ENCODE measurements around the gene HEY2. TPM values are rescaled to one million over a fixed set of nuclear protein-coding genes. Genes with fewer than 3 reads are reported as not detected.
"Not testable (repeated sequence)": the region's sequence is repeated elsewhere in the genome, so short reads cannot be mapped to it uniquely, and the experiment has no call there.

HEY2 gene
- total and polyA plus RNA-seq, 9 donors = 3.0 to 19.9 (median 8.2) TPM

DNA sequence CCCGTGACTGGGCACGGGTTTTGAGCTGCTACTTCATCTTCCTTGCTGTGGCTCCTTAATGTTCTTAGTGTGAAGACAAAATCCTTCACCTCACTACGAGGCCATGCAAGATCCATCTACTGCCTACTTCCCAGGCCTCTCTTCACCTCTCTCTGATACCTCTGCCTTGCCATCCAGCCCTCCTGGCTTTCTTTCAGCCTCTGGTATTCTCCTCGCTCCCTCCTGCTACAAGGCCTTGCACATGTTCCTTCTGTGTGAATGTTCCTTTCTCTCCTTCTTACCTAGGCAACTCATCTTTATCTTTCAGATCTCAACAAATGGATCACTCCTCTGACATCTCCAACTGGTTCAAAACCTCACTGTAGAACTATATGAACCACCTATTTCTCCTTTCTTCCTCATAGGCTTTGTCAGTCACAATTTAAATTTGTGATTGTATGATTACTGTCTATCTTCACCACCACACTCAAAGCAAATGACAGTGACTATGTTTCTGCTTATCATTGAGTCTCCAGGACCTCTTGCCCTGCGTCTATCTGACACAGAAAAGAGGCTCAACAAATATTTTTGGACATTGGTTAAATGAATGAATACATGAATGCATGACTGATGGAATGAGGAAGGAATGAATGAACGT is 19.8 kb downstream of the HEY2 start:
- TF ChIP-seq CTCF (IDR thresholded peaks at IDR 0.05) (no peak), EP300 (IDR thresholded peaks at IDR 0.05) (no peak), POLR2A (IDR thresholded peaks at IDR 0.05) (no peak)
- Histone ChIP-seq H3K4me3 (no peak overlapping the region), H3K27ac (no peak overlapping the region), H3K9me3 (no peaks in the 10 kb centered on the region), H3K4me1 (ENCODE audit: insufficient read depth) (no peaks in the 10 kb centered on the region), H3K36me3 (no peaks in the 10 kb centered on the region), H3K27me3 (no peaks in the 10 kb centered on the region)
- intact Hi-C loops (cut with DNase I) = loop anchor here (5.0 kb wide), 1 partner anchor 457 kb away; no protein-coding TSS in a partner anchor
- no peak for DNase-seq
- WGBS, 3 donors = 67 to 69% (median 68%) methylated on average over 6 of the region's 6 CpGs

DNA sequence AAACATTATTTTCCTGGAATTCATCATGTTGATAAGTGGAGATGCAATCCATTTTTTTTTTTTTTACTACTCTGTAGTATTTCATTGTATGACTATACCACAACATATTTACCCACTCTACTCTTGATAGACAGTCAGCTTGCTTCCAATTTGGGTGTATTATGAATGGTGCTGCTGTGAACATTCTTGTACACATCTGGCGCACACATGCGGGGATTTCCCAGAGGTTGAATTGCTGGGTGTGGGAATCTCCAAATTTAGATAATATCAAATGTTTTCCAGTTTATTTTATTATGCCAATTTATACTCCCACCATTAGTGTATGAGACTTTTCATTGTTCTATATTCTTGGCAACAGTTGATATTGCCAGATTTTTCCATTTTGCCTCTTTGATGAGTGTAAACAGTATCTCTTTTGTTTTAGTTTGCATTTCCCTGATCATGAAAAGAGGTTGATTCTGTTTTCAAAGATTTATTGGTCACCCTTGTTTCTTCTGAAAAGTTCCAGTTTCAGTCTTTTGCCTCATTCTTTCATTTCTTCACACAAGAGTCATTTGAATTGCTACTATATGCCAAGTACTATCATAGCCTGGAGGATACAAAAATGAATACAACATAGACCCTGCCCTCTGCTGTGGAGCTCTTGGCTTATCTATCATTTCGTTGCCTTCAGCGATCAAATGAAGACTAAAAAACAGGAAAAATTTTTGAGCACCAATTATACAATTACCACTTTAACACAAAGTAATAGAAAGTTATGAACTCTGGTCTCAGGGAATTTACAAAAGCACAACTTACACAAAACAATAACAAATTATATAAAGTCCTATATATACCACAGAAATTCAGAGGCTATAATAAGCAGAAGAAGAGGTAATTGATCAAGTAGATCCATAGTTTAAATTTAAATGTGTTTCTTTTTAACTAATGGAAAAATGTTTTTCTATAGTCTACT is 24.2 kb downstream of the HEY2 start:
- TF ChIP-seq POLR2A (IDR thresholded peaks at IDR 0.05) (no peak), EP300 (IDR thresholded peaks at IDR 0.05) (no peak), CTCF (IDR thresholded peaks at IDR 0.05) (no peak)
- Histone ChIP-seq H3K27ac (no peak overlapping the region), H3K9me3 (no peaks in the 10 kb centered on the region), H3K4me3 (no peak overlapping the region), H3K36me3 (no peaks in the 10 kb centered on the region), H3K4me1 (ENCODE audit: insufficient read depth) (no peaks in the 10 kb centered on the region), H3K27me3 (no peaks in the 10 kb centered on the region)
- DNase-seq = no peak
- WGBS, 3 donors = 72 to 79% (median 77%) methylated on average over 4 of the region's 4 CpGs
- intact Hi-C loops (cut with DNase I) = no loop called here

- H3K36me3 ChIP-seq; intact Hi-C loops (cut with DNase I); DNase-seq; H3K4me1 ChIP-seq (ENCODE audit: insufficient read depth); H3K4me3 ChIP-seq; H3K9me3 ChIP-seq; H3K27me3 ChIP-seq; H3K27ac ChIP-seq: not testable (repeated sequence)
- 64 to 77% (median 68%) methylated on average over 14 of the region's 14 CpGs for WGBS, 3 donors
Measured at GRCh38 chr6:125776107-125776826, 26.8 kb downstream of the HEY2 start.

- peak overlapping the region; percentile 62 to 87 for H3K27ac ChIP-seq
- no peaks in the 10 kb centered on the region for H3K27me3 ChIP-seq
- DNase-seq = peak; percentile 77 to 94 (median 92)
- no peaks in the 10 kb centered on the region for H3K4me1 ChIP-seq (ENCODE audit: insufficient read depth)
- H3K36me3 ChIP-seq = no peaks in the 10 kb centered on the region
- no peaks in the 10 kb centered on the region for H3K9me3 ChIP-seq
- intact Hi-C loops (cut with DNase I) = no loop called here
- peak overlapping the region; percentile 74 for H3K4me3 ChIP-seq
- 12 to 14% (median 13%) methylated on average over 17 of the region's 17 CpGs for WGBS, 3 donors
- TF ChIP-seq POLR2A (IDR thresholded peaks at IDR 0.05) (peak; percentile 34), CTCF (IDR thresholded peaks at IDR 0.05) (peak in 2 of 3 donors; percentile 65 to 79), EP300 (IDR thresholded peaks at IDR 0.05) (peak; percentile 70)
Measured at GRCh38 chr6:125779924-125780539, 30.6 kb downstream of the HEY2 start.

Measured in ovary (tissue), 9 donors.